ENCODE measurements around the gene ECE1.

DNA sequence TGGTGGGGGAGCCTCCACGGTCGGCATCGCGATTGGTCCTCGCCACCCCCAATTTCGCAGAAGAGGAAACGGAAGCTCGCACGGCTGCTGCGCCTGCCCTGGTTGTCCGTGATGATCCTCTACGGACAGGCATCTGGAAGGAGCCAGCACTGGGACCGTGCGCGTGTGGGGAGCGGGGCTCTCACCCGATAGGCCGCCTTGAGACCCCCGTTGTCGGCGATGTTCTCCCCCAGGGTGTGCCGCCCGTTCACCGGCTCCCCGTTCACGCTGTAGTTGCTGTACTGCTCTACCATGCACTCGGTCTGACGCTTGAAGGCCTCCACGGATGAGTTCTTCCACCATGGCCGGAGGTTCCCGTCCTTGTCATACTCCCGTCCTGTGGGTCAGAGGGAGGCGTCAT is 65.2 kb downstream of the ECE1 start:
- TF ChIP-seq CTCF (conservative IDR thresholded peaks at IDR 0.05 in 1 of 2, IDR thresholded peaks at IDR 0.05 in 1 of 2; ENCODE audit: extremely low read depth in 1 of 2, insufficient read depth in 1 of 2, low read depth in 1 of 2, low read length in 2 of 2) = no peak
- no peak for TF ChIP-seq EZH2 (IDR thresholded peaks at IDR 0.05; ENCODE audit: borderline replicate concordance, low read length)

Data from mammary epithelial cell (primary cell).